CD4-positive, CD25-positive, alpha-beta regulatory T cell (primary cell): ENCODE data around the gene FBXO36. TPM values are rescaled to one million over a fixed set of nuclear protein-coding genes. Genes with fewer than 3 reads are reported as not detected.
"Not testable (repeated sequence)": the region's sequence is repeated elsewhere in the genome, so short reads cannot be mapped to it uniquely, and the experiment has no call there.

Experiments
- ATAC-seq, 2 donors: fragments of 150-1000 bp; cut with Tn5 transposase; one replicate each; pipeline ENCODE4 v1.10.0; 2021; ENCODE audit warnings: low read depth in 2 of 2, moderate number of reproducible peaks in 2 of 2, moderate library complexity in 1 of 2
- DNase-seq, 3 donors: peaks; one replicate each; pipeline versions ENCODE4 v3.0.0 to v3.0.0-alpha.2; 2012 to 2022; ENCODE audit warnings: mixed read lengths in 1 of 3
- H3K27ac ChIP-seq: one replicate; pipeline ENCODE4 v1.7.0; 2013; ENCODE audit warnings: mild to moderate bottlenecking, low read length; ENCODE audit not compliant: insufficient read depth, poor library complexity, severe bottlenecking
- H3K27me3 ChIP-seq: one replicate; pipeline ENCODE4 v1.7.0; 2013; ENCODE audit warnings: low read length; ENCODE audit not compliant: control insufficient read depth, insufficient read depth
- H3K36me3 ChIP-seq: one replicate; pipeline ENCODE4 v1.7.0; 2013; ENCODE audit warnings: mild to moderate bottlenecking, low read length, moderate library complexity; ENCODE audit not compliant: control insufficient read depth, insufficient read depth
- H3K4me1 ChIP-seq: 2 replicates; pipeline ENCODE4 v1.7.0; 2013; ENCODE audit warnings: mild to moderate bottlenecking, low read length; ENCODE audit not compliant: insufficient read depth, control insufficient read depth, poor library complexity, severe bottlenecking
- H3K4me3 ChIP-seq: one replicate; pipeline ENCODE4 v1.7.0; 2013; ENCODE audit warnings: low read depth, mild to moderate bottlenecking, low read length, moderate library complexity
- H3K9me3 ChIP-seq, 2 experiments: 1 replicate in 1 of 2; 2 replicates in 1 of 2; pipeline ENCODE4 v1.7.0; 2013; ENCODE audit warnings: low read length in 2 of 2, mild to moderate bottlenecking in 1 of 2, moderate library complexity in 1 of 2; ENCODE audit not compliant: control insufficient read depth in 2 of 2
- H3K27ac Mint-ChIP-seq, 3 donors: one replicate each; pipeline ENCODE4 v1.8.0; 2020 to 2022; ENCODE audit warnings: mild to moderate bottlenecking in 3 of 3, mixed read lengths in 3 of 3, moderate library complexity in 2 of 3
- H3K27me3 Mint-ChIP-seq: one replicate; pipeline ENCODE4 v1.8.0; 2022; ENCODE audit warnings: mild to moderate bottlenecking, mixed read lengths
- H3K36me3 Mint-ChIP-seq: one replicate; pipeline ENCODE4 v1.8.0; 2020; ENCODE audit warnings: mixed read lengths
- H3K4me1 Mint-ChIP-seq, 4 donors: one replicate each; pipeline ENCODE4 v1.8.0; 2020 to 2022; ENCODE audit warnings: mixed read lengths in 4 of 4, mild to moderate bottlenecking in 1 of 4
- H3K4me3 Mint-ChIP-seq, 4 donors: one replicate each; pipeline ENCODE4 v1.8.0; 2020 to 2022; ENCODE audit warnings: mild to moderate bottlenecking in 4 of 4, mixed read lengths in 4 of 4, moderate library complexity in 3 of 4
- H3K9me3 Mint-ChIP-seq, 7 donors: one replicate each; pipeline ENCODE4 v1.8.0; 2020 to 2022; ENCODE audit warnings: mixed read lengths in 7 of 7, mild to moderate bottlenecking in 3 of 7, moderate library complexity in 2 of 7
- polyA plus RNA-seq, 4 donors: library from polyadenylated mRNA; unstranded; fragments of 300-500 nt; fragmentation: Illumina TruSeq; gene quantifications; one replicate each; pipeline ENCODE4 v1.2.3, GENCODE V29; 2021
- total RNA-seq: library from RNA; stranded (reverse); gene quantifications from one replicate; pipeline ENCODE4 v1.2.3, GENCODE V29; 2022

Gene FBXO36
- total and polyA plus RNA-seq, 5 donors from 2014 or later, result 0.72 to 1.3 (median 1.0) TPM

- DNase-seq (peak in 2 of 3 donors; percentile 46 to 54), ATAC-seq (peak; percentile 75 to 82)
- Mint-ChIP-seq H3K4me3 (peak overlapping the region; percentile 9 to 76 (median 54)), H3K27me3 (no peaks in the 10 kb centered on the region), H3K36me3 (peaks cover 5% of the 10 kb centered on the region), H3K27ac (peak overlapping the region; percentile 59 to 87 (median 72)), H3K4me1 (peaks cover 38 to 76% (median 50%) of the 10 kb centered on the region in 4 donors), H3K9me3 (no peaks in the 10 kb centered on the region)
- Histone ChIP-seq H3K36me3 (peaks cover 16% of the 10 kb centered on the region), H3K4me1 (peaks cover 36% of the 10 kb centered on the region), H3K9me3 (no peaks in the 10 kb centered on the region), H3K27ac (peak overlapping the region; percentile 42), H3K27me3 (no peaks in the 10 kb centered on the region), H3K4me3 (peak overlapping the region; percentile 55)
Observed at GRCh38 chr2:229910832-229911412, 11.4 kb upstream of the FBXO36 start.

GRCh38 chr2:229914171-229914570 lies 8.1 kb upstream of the FBXO36 start:
- peaks cover 29% of the 10 kb centered on the region for H3K36me3 ChIP-seq
- DNase-seq (no peak), ATAC-seq (no peak)
- peaks cover 47% of the 10 kb centered on the region for H3K4me1 ChIP-seq
- H3K9me3 ChIP-seq, result no peaks in the 10 kb centered on the region
- H3K27ac ChIP-seq, result peak overlapping the region; percentile 28
- Mint-ChIP-seq H3K27ac (peak overlapping the region; percentile 20 to 78 (median 52)), H3K36me3 (peaks cover 15% of the 10 kb centered on the region), H3K27me3 (no peaks in the 10 kb centered on the region), H3K4me1 (peaks cover 48 to 92% (median 67%) of the 10 kb centered on the region in 4 donors), H3K9me3 (no peaks in the 10 kb centered on the region), H3K4me3 (peak overlapping the region in 2 of 4 donors; percentile 41 to 65)
- peak overlapping the region; percentile 8 for H3K4me3 ChIP-seq
- H3K27me3 ChIP-seq, result no peaks in the 10 kb centered on the region

GRCh38 chr2:229917793-229918192 lies 4.5 kb upstream of the FBXO36 start:
- H3K4me1 ChIP-seq, result peaks cover 40% of the 10 kb centered on the region
- H3K27me3 Mint-ChIP-seq, result peaks cover 23% of the 10 kb centered on the region
- no peaks in the 10 kb centered on the region for H3K9me3 ChIP-seq
- H3K4me3 Mint-ChIP-seq, result peak overlapping the region; percentile 6 to 82 (median 65)
- peaks cover 24% of the 10 kb centered on the region for H3K36me3 ChIP-seq
- no peaks in the 10 kb centered on the region for H3K27me3 ChIP-seq
- H3K4me3 ChIP-seq, result peak overlapping the region; percentile 5
- H3K27ac ChIP-seq, result peak overlapping the region; percentile 39
- peak overlapping the region in 2 of 3 donors; percentile 47 to 81 for H3K27ac Mint-ChIP-seq
- DNase-seq, result no peak
- no peak for ATAC-seq
- H3K9me3 Mint-ChIP-seq, result peaks cover 0 to 3% (median 0%) of the 10 kb centered on the region in 7 donors
- H3K36me3 Mint-ChIP-seq, result peaks cover 15% of the 10 kb centered on the region
- peaks cover 32 to 82% (median 61%) of the 10 kb centered on the region in 4 donors for H3K4me1 Mint-ChIP-seq

DNA sequence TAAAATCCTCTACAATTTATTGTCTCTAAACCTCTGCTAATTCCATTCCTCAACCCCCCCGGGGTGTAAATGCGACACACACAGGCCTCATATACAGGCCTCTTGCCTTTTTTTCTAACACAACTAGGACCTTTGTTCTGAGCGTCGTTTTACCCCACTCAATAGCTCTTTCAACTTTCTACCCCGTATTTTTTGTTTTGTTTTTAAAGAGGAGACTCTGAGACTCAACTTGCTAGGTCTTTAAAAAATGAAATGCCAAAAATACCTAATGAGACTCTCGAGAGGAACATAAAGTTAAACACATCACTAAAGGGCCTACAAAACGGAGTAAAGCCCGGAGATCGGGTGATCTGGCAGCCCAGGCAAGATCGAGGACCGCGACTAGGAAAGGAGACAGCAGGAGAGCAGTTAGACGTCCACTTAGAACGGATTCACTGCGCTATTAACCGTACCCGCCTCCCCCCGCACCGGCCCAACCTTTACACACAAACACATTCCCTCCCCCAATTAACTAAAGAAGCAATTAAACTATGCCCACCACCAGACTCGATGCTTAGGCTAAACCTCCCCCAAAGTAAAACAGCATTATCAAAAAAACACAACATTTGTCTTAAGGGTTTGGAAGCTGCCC lies 2.2 kb upstream of the FBXO36 start:
- peaks cover 19 to 66% (median 49%) of the 10 kb centered on the region in 4 donors for H3K4me1 Mint-ChIP-seq
- Histone ChIP-seq H3K9me3 (no peaks in the 10 kb centered on the region), H3K4me1 (peaks cover 42% of the 10 kb centered on the region), H3K27me3 (no peaks in the 10 kb centered on the region), H3K4me3 (peak overlapping the region; percentile 87), H3K27ac (peak overlapping the region; percentile 98), H3K36me3 (peaks cover 22% of the 10 kb centered on the region)
- peak overlapping the region; percentile 89 to 100 (median 96) for H3K4me3 Mint-ChIP-seq
- peak overlapping the region; percentile 90 to 97 (median 97) for H3K27ac Mint-ChIP-seq
- ATAC-seq, result no peak
- peak in 2 of 3 donors; percentile 43 to 50 for DNase-seq
- peaks cover 23% of the 10 kb centered on the region for H3K27me3 Mint-ChIP-seq
- H3K36me3 Mint-ChIP-seq, result peaks cover 15% of the 10 kb centered on the region
- H3K9me3 Mint-ChIP-seq, result peaks cover 0 to 3% (median 0%) of the 10 kb centered on the region in 7 donors

- Mint-ChIP-seq H3K9me3 (peaks cover 0 to 3% (median 0%) of the 10 kb centered on the region in 7 donors), H3K27ac (peak overlapping the region; percentile 90 to 98 (median 97)), H3K4me1 (peaks cover 19 to 56% (median 45%) of the 10 kb centered on the region in 4 donors), H3K27me3 (peaks cover 23% of the 10 kb centered on the region), H3K36me3 (peaks cover 13% of the 10 kb centered on the region), H3K4me3 (peak overlapping the region; percentile 92 to 100 (median 98))
- Histone ChIP-seq H3K36me3 (peaks cover 22% of the 10 kb centered on the region), H3K4me1 (peaks cover 39% of the 10 kb centered on the region), H3K9me3 (no peaks in the 10 kb centered on the region), H3K4me3 (peak overlapping the region; percentile 87), H3K27ac (peak overlapping the region; percentile 98), H3K27me3 (no peaks in the 10 kb centered on the region)
- peak; percentile 10 to 23 for ATAC-seq
- DNase-seq, result peak; percentile 68 to 87 (median 69)
Observed at GRCh38 chr2:229921101-229921891, 1.0 kb upstream of the FBXO36 start.

DNA sequence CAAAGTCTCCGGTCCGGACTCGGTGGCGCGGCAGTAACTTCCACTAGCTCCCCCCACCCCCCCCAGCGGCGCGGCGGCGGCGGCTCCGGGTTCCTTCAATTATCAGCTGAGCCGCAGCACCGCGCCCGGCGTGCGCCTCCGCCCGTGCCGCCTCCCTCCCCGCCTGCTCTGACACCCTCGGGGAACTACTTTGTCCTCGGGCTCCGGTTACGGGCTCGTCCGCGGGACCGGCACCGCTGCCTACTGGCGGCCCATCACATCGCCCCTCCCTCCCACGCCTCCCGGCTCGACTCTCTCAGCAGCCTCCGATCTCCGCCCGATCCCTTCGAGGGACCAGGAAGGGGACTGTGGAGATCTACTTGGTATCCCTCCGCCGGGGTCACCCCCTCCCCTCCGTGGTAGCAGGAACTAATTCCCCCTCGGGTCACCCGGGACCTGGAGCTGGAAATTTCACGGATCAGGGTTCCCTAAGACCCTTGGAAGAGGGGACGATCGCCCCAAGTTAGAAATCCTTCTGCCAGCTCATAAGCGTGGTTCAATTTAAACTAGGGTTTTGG lies 333 bp upstream of the FBXO36 start, which contains the start of gene TRIP12:
TSS of gene TRIP12 (minus strand) at position 118 of the 557 bp plus-strand sequence. CDS start 41,930 bp downstream, outside the sequence.
- Histone ChIP-seq H3K9me3 (no peaks in the 10 kb centered on the region), H3K36me3 (peaks cover 16% of the 10 kb centered on the region), H3K4me3 (peak within 1 kb of the TSS; percentile 87), H3K27ac (peak within 1 kb of the TSS; percentile 98), H3K27me3 (no peaks in the 10 kb centered on the region), H3K4me1 (peaks cover 34% of the 10 kb centered on the region)
- H3K4me3 Mint-ChIP-seq, result peak within 1 kb of the TSS; percentile 92 to 100 (median 98)
- peaks cover 0 to 3% (median 0%) of the 10 kb centered on the region in 7 donors for H3K9me3 Mint-ChIP-seq
- H3K36me3 Mint-ChIP-seq, result peaks cover 7% of the 10 kb centered on the region
- H3K4me1 Mint-ChIP-seq, result peaks cover 19 to 49% (median 39%) of the 10 kb centered on the region in 4 donors
- ATAC-seq (peak; percentile 74 to 76), DNase-seq (peak; percentile 81 to 96 (median 95))
- peaks cover 23% of the 10 kb centered on the region for H3K27me3 Mint-ChIP-seq
- peak within 1 kb of the TSS; percentile 90 to 99 (median 98) for H3K27ac Mint-ChIP-seq

DNA sequence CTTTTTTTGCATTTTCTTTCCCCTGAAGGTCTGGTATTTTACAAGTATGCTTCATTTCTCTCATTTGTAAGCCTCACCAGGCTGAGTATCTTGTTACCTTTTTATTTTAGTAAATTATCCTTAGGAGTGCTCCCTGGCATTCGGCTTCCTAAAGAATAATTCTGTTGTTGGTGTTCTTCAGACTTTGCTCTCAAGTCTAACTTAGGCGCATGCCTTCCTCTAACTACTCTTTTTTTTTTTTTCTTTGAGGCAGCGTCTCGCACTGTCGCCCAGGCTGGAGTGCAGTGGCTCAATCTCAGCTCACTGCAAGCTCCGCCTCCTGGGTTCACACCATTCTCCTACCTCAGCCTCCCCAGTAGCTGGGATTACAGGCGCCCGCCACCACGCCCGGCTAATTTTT lies 2.2 kb downstream of the FBXO36 start:
- not testable (repeated sequence) for H3K9me3 ChIP-seq, H3K36me3 Mint-ChIP-seq, DNase-seq, H3K4me3 ChIP-seq, H3K9me3 Mint-ChIP-seq, H3K27me3 ChIP-seq, H3K27ac Mint-ChIP-seq, ATAC-seq, H3K36me3 ChIP-seq, H3K27ac ChIP-seq
- H3K4me1 ChIP-seq, result peaks cover 25% of the 10 kb centered on the region
- H3K4me1 Mint-ChIP-seq, result peaks cover 14 to 38% (median 23%) of the 10 kb centered on the region in 4 donors
- H3K4me3 Mint-ChIP-seq, result peak overlapping the region in 3 of 4 donors; percentile 29 to 98 (median 81)
- peaks cover 23% of the 10 kb centered on the region for H3K27me3 Mint-ChIP-seq
